ENCODE data around the gene AASS. TPM values are rescaled to one million over a fixed set of nuclear protein-coding genes. Genes with fewer than 3 reads are reported as not detected.

Gene AASS
- total RNA-seq, 1 donor from 2014 or later: 32.4 TPM

DNA sequence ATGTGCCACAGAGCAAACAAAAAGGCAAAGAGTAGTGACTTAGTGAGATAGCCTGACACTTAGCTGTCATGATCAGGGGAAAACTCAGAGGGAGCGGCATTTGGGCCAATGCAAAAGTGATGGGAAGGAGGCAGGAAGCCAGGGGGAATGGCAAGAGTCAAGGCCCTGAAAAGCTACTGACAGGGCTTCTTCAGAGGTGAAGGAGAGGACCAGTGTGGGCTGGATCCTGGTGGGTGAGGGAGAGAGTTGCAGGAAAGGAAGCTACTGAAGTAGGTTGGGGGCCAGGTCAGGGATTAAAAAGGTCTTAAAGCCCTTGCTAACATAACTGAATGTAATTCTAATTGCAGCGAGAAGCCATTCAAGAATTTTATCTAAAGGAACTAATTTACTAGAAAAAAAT, 117.0 kb downstream of the AASS start:
- Histone ChIP-seq H3K27me3 (ENCODE audit: control insufficient read depth in 3 of 3, insufficient read depth in 3 of 3, low read length in 3 of 3) (no peaks in the 10 kb centered on the region), H3K9me3 (ENCODE audit: control insufficient read depth in 3 of 3, low read length in 3 of 3) (no peaks in the 10 kb centered on the region), H3K27ac (ENCODE audit: low read depth, low read length) (no peak overlapping the region), H3K9ac (ENCODE audit: low read depth in 1 of 3, low read length in 3 of 3) (no peak overlapping the region), H3K4me1 (ENCODE audit: control insufficient read depth in 3 of 3, insufficient read depth in 3 of 3, low read length in 3 of 3) (no peaks in the 10 kb centered on the region), H3K36me3 (ENCODE audit: control insufficient read depth in 3 of 3, insufficient read depth in 3 of 3, low read length in 3 of 3) (no peaks in the 10 kb centered on the region), H3K4me3 (ENCODE audit: low read length in 3 of 3) (no peak overlapping the region)

Small RNA genes lying within 50 kb of the gene (small RNA-seq; reads per million reads assigned to genes)
- not detected for gene RNU7-154P

Other genes starting within 250 kb of the AASS start
- gene FEZF1, start 160.5 kb upstream of the AASS start, total RNA-seq: not detected

Measured in skeletal muscle tissue (tissue), 5 donors.